Upper lobe of left lung (tissue), 6 donors: ENCODE measurements around the gene HIVEP2. TPM values are rescaled to one million over a fixed set of nuclear protein-coding genes. Genes with fewer than 3 reads are reported as not detected.
A peak's percentile ranks its signal among the peaks of the same experiment; 100 is the strongest.

ENCODE experiments used
- ATAC-seq, 2 donors: fragments of 200-7000 bp; cut with Tn5 transposase; one replicate each; pipeline ENCODE4 v1.9.1; 2022; ENCODE audit warnings: mild to moderate bottlenecking in 2 of 2, moderate library complexity in 2 of 2; ENCODE audit not compliant: low FRiP score in 2 of 2
- DNase-seq, 2 donors: peaks; one replicate each; pipeline ENCODE4 v3.0.0-alpha.2; 2019 to 2020
- H3K27ac ChIP-seq, 4 donors: fragments of 200-600 bp; sonication (generic); one replicate each; pipeline ENCODE4 v1.5.1; 2016 to 2019
- H3K27me3 ChIP-seq, 4 donors: fragments of 200-600 bp; sonication (generic); one replicate each; pipeline ENCODE4 v1.5.1; 2017 to 2019
- H3K36me3 ChIP-seq, 4 donors: fragments of 200-600 bp; sonication (generic); one replicate each; pipeline ENCODE4 v1.5.1; 2016 to 2019
- H3K4me1 ChIP-seq, 4 donors: fragments of 200-600 bp; sonication (generic); one replicate each; pipeline ENCODE4 v1.5.1; 2018 to 2019
- H3K4me3 ChIP-seq, 4 donors: fragments of 200-600 bp; sonication (generic); one replicate each; pipeline ENCODE4 v1.5.1; 2017 to 2019; ENCODE audit warnings: mild to moderate bottlenecking in 2 of 4, moderate library complexity in 1 of 4
- H3K9me3 ChIP-seq, 4 donors: fragments of 200-600 bp; sonication (generic); one replicate each; pipeline ENCODE4 v1.5.1; 2018 to 2019
- EP300 ChIP-seq, 4 donors: sonication (generic); formaldehyde crosslinking; IDR thresholded peaks; one replicate each; pipeline ENCODE4 v1.5.1; 2017; ENCODE audit warnings: antibody characterized with exemption in 4 of 4, control low read depth in 2 of 4
- POLR2A ChIP-seq, 4 donors: fragments of 450-650 bp; IDR thresholded peaks; one replicate each; pipeline ENCODE4 v1.5.1; 2016 to 2017; ENCODE audit warnings: antibody characterized with exemption in 4 of 4, mild to moderate bottlenecking in 2 of 4
- POLR2AphosphoS5 ChIP-seq, 2 donors: sonication (generic); formaldehyde crosslinking; IDR thresholded peaks; one replicate each; pipeline ENCODE4 v1.5.1; 2017; ENCODE audit warnings: antibody characterized with exemption in 2 of 2
- WGBS, 2 donors: methylation state at CpG; one replicate each; pipeline ENCODE4 v1.1.5; 2017 to 2018; 5-methylcytosine and 5-hydroxymethylcytosine counted together
- total RNA-seq, 6 donors: library from RNA; depleted of rRNA in 4 of 6; stranded (reverse); fragments of >200 nt in 4 of 6; gene quantifications; one replicate each; pipeline versions ENCODE4 v1.1.0 to v1.2.1, GENCODE V29; 2016 to 2021
- TF ChIP-seq, protein P1 (sequence below), 6 experiments: fragments of 450-650 bp in 4 of 6; fragments of 200-600 bp in 2 of 6; sonication (generic) in 2 of 6; IDR thresholded peaks; one replicate each; pipeline ENCODE4 v1.5.1; 2016 to 2019; ENCODE audit warnings: antibody characterized with exemption in 6 of 6
- donor health status: DM: no; HTN: no; CAD: no; lungs with moderate emphysema.
- donor health status: DM: no; HTN: yes; CAD: no; lungs with severe emphysema.

Gene HIVEP2
- total RNA-seq, 6 donors from 2014 or later, result 10.4 to 32.5 (median 19.6) TPM

DNA sequence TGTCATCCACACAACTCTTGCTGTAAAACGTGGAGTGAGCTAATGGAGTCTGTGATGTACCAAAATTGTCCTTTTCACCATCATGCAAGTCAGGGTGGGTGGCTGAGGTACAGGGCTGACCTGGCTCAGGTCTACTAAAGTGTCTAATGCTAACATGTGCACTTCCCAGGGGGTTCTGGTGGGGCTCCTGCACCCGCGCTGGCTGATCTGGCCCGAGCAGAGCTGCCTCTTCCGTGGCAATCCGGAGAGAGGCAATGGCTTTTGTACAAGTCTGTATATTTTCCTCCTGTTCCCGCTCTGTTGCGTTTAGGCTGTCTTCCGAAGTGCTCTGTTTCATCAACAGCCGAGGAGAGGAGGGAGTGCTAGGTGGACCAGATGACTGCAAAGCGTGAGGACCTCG is 191.8 kb downstream of the HIVEP2 start:
- Histone ChIP-seq H3K9me3 (no peaks in the 10 kb centered on the region), H3K4me3 (no peak overlapping the region), H3K36me3 (peaks cover 0 to 22% (median 7%) of the 10 kb centered on the region in 4 donors), H3K27me3 (no peaks in the 10 kb centered on the region), H3K4me1 (no peaks in the 10 kb centered on the region), H3K27ac (no peak overlapping the region)
- DNase-seq, result peak in 1 of 2 donors; percentile 58
- WGBS, 2 donors, result 95 to 98% methylated on average over 12 of the region's 12 CpGs
- TF ChIP-seq POLR2AphosphoS5 (IDR thresholded peaks at IDR 0.05) (no peak), EP300 (IDR thresholded peaks at IDR 0.05) (no peak), POLR2A (IDR thresholded peaks at IDR 0.05) (no peak)
- TF ChIP-seq, protein P1, sequence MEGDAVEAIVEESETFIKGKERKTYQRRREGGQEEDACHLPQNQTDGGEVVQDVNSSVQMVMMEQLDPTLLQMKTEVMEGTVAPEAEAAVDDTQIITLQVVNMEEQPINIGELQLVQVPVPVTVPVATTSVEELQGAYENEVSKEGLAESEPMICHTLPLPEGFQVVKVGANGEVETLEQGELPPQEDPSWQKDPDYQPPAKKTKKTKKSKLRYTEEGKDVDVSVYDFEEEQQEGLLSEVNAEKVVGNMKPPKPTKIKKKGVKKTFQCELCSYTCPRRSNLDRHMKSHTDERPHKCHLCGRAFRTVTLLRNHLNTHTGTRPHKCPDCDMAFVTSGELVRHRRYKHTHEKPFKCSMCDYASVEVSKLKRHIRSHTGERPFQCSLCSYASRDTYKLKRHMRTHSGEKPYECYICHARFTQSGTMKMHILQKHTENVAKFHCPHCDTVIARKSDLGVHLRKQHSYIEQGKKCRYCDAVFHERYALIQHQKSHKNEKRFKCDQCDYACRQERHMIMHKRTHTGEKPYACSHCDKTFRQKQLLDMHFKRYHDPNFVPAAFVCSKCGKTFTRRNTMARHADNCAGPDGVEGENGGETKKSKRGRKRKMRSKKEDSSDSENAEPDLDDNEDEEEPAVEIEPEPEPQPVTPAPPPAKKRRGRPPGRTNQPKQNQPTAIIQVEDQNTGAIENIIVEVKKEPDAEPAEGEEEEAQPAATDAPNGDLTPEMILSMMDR (IDR thresholded peaks at IDR 0.05), result no peak
- ATAC-seq, result no peak

GRCh38 chr6:142752348-142752747 is 192.6 kb downstream of the HIVEP2 start:
- DNase-seq, result no peak
- Histone ChIP-seq H3K36me3 (peaks cover 0 to 18% (median 7%) of the 10 kb centered on the region in 4 donors), H3K9me3 (no peaks in the 10 kb centered on the region), H3K4me3 (no peak overlapping the region), H3K4me1 (no peaks in the 10 kb centered on the region), H3K27me3 (no peaks in the 10 kb centered on the region), H3K27ac (no peak overlapping the region)
- TF ChIP-seq, protein P1 (IDR thresholded peaks at IDR 0.05), result no peak
- TF ChIP-seq POLR2AphosphoS5 (IDR thresholded peaks at IDR 0.05), result no peak
- no peak for TF ChIP-seq EP300 (IDR thresholded peaks at IDR 0.05)
- TF ChIP-seq POLR2A (IDR thresholded peaks at IDR 0.05), result no peak
- no peak for ATAC-seq
- WGBS, 2 donors, result 92 to 98% methylated on average over 2 of the region's 2 CpGs

- TF ChIP-seq, protein P1 (IDR thresholded peaks at IDR 0.05), result no peak
- TF ChIP-seq POLR2AphosphoS5 (IDR thresholded peaks at IDR 0.05), result no peak
- TF ChIP-seq POLR2A (IDR thresholded peaks at IDR 0.05), result no peak
- TF ChIP-seq EP300 (IDR thresholded peaks at IDR 0.05), result no peak
- H3K27me3 ChIP-seq, result no peaks in the 10 kb centered on the region
- ATAC-seq (no peak), DNase-seq (no peak)
- H3K4me3 ChIP-seq, result no peak overlapping the region
- H3K9me3 ChIP-seq, result no peaks in the 10 kb centered on the region
- H3K4me1 ChIP-seq, result no peaks in the 10 kb centered on the region
- H3K36me3 ChIP-seq, result peaks cover 0 to 14% (median 7%) of the 10 kb centered on the region in 4 donors
- H3K27ac ChIP-seq, result no peak overlapping the region
- 95 to 99% methylated on average over 3 of the region's 3 CpGs for WGBS, 2 donors
These were observed 193.5 kb downstream of the HIVEP2 start for GRCh38 chr6:142751452-142751851.

- no peak for TF ChIP-seq POLR2AphosphoS5 (IDR thresholded peaks at IDR 0.05)
- TF ChIP-seq POLR2A (IDR thresholded peaks at IDR 0.05), result no peak
- TF ChIP-seq, protein P1 (IDR thresholded peaks at IDR 0.05), result no peak
- no peak for TF ChIP-seq EP300 (IDR thresholded peaks at IDR 0.05)
- ATAC-seq, result no peak
- Histone ChIP-seq H3K36me3 (peaks cover 0 to 11% (median 7%) of the 10 kb centered on the region in 4 donors), H3K27me3 (no peaks in the 10 kb centered on the region), H3K27ac (no peak overlapping the region), H3K4me1 (no peaks in the 10 kb centered on the region), H3K9me3 (no peaks in the 10 kb centered on the region), H3K4me3 (no peak overlapping the region)
- 89 to 100% methylated on average over 1 of the region's 1 CpG for WGBS, 2 donors
- no peak for DNase-seq
These were observed 194.0 kb downstream of the HIVEP2 start for GRCh38 chr6:142750998-142751397.

GRCh38 chr6:142749556-142749955 is 195.4 kb downstream of the HIVEP2 start:
- no peak for ATAC-seq
- no peaks in the 10 kb centered on the region for H3K27me3 ChIP-seq
- H3K27ac ChIP-seq, result no peak overlapping the region
- TF ChIP-seq POLR2AphosphoS5 (IDR thresholded peaks at IDR 0.05) (no peak), EP300 (IDR thresholded peaks at IDR 0.05) (no peak), POLR2A (IDR thresholded peaks at IDR 0.05) (no peak)
- TF ChIP-seq, protein P1 (IDR thresholded peaks at IDR 0.05), result no peak
- H3K4me1 ChIP-seq, result no peaks in the 10 kb centered on the region
- no peaks in the 10 kb centered on the region for H3K9me3 ChIP-seq
- no peak overlapping the region for H3K4me3 ChIP-seq
- WGBS, 2 donors, result 92 to 95% methylated on average over 3 of the region's 3 CpGs
- DNase-seq, result no peak
- H3K36me3 ChIP-seq, result peaks cover 0 to 11% (median 7%) of the 10 kb centered on the region in 4 donors
